CD4-positive, alpha-beta T cell treated with Interleukin-15 for 4 hours (primary cell): ENCODE results near the gene PHAX.
"Not testable (repeated sequence)": the region's sequence is repeated elsewhere in the genome, so short reads cannot be mapped to it uniquely, and the experiment has no call there.

Source experiments
- DNase-seq: peaks from one replicate; pipeline ENCODE4 v3.0.0-alpha.2; 2020; ENCODE audit warnings: low spot score

The PHAX gene

DNA sequence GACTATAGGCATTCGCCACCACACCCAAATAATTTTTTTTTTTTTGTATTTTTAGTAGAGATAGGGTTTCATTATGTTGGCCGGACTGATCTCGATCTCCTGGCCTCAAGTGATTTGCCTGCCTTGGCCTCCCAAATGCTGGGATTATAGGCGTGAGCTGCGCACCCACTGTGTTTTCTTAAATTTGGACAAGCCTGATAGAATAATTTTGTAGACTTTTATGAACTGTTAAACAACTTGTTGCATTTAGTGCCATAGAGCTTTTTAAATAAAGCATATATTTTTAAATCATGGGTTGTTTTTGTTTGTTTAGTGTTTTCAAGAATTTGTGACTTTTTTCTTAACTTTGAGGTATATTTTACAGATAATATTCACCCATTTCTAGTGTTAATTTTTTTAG lies 4.8 kb downstream of the PHAX start:
- no peak for DNase-seq

DNA sequence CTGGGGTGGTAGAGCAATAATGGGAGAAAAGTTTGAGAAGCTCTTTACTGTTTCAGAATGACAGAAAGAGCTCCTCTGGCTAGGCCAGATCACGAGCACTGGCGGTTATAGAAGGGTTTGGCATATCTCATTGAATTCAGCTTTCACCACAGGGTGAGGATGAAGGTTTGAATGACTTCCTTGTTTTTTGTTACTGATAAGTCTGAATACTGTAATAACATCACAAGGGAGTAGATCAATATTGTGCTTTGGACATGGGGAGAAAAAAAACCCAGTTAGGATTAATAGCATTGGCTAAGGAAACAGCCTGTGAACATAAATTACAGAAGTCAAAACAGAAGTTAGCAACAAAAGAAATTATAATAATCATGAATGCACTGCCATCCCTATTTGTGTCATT lies 9.4 kb downstream of the PHAX start:
- DNase-seq, result no peak

DNA sequence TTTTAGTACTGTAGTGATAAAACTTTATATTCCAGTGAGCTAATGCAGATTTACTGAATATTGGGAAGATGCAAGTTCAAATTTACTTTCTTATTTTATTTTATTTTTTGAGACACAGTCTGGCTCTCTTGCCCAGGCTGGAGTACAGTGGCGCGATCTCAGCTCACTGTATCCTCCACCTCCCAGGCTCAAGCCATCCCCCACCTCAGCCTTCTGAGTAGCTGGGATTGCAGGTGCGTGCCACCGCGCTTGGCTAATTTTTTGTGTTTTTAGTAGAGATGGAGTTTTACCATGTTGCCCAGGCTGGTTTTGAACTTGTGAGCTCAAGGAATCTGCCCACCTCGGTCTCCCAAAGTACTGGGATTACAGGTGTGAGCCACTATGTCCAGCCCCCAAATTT lies 9.9 kb downstream of the PHAX start:
- no peak for DNase-seq

- DNase-seq, result no peak
Observed at GRCh38 chr5:126613941-126614592, 13.3 kb downstream of the PHAX start.

DNA sequence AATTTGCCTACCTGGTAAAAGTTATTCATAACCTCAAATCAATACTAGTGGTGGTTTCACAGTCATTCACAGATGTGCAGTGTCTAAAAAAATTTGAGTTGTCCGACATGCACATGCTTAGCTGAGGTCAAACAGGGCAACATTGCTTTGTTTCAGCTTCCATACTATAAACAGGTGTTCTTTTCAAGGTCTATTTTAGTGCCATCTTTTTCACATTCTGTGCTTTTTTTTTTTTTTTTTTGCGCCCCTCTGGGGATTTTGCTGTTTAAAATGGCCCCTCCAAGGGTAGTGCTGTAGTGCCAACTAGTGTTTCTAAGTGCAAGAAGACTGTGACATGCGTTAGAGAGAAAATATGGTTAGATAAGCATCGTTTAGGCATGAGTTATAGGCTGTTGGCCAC lies 14.5 kb downstream of the PHAX start:
- DNase-seq, result no peak

DNA sequence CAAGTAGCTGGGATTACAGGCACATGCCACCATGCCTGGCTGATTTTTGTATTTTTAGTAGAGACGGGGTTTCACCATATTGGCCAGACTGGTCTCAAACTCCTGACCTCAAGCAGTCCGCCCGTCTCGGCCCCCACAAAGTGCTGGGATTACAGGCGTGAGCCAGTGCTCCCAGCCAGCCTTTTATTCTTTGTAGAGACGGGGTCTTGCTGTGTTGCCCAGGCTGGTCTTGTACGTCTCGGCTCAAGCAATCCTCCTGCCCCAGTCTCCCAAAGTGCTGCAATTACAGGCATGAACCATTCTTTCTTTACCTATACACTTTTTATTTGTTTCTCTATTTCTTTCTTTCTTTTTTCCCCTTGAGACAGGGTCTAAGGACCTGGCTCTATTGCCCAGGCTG lies 16.9 kb downstream of the PHAX start:
- not testable (repeated sequence) for DNase-seq

DNA sequence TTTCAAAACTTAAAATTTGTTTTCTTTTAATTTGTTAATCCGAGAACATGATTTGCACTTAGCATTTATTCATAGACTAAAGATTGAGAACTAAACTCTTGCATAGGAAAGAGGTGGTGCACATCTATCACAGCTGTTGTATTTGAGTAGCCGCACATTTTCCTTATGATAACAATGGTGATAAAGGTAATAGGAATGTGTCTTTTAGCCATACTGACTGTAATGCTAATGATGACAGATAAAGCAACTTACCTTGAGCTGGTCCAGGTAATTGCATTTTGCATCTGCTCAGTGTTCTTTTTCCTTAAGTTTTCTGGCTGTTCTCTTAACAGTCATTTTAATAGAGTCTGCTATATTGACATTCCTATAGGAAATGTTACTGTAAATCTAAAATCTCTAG lies 19.0 kb downstream of the PHAX start:
- DNase-seq, result no peak

GRCh38 chr5:126624534-126624933 lies 23.8 kb downstream of the PHAX start:
- no peak for DNase-seq

DNA sequence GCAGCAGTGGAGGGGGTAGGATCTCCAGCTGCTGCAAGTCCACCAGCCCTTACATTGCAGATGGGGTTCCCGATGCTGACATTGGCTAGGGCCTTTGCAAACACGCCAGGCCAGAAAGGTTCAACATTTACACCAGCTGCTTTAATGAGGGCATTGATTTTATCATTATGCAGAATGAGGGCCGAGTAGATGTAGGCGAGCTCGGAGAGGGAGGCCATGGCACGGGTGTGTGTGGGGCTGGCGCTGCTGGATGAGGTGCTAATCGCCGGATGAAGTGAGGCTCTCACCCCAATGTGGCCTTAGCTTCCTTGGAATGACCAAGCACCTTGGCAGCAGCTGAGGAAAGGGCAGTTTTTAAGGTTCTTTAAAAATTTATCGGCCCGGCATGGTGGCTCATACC lies 27.4 kb downstream of the PHAX start:
- DNase-seq, result no peak

DNA sequence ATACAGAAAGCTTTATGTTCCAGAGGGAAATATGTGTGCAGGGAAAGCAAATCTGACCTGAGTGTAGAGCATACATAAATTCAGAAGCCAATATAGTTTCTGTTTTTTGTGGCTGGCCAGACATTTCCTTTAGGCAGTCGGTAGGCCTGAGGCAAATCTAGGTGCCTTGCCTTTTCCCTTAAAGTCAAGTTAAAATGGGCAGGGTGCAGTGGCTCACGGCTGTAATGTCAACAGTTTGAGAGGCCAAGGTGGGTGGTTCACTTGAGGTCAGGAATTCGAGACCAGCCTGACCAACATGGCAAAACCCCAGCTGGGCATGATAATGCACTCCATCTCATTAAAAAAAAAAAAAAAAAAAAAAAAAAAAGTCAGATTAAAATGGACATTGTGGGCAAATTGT lies 31.2 kb downstream of the PHAX start:
- no peak for DNase-seq

DNA sequence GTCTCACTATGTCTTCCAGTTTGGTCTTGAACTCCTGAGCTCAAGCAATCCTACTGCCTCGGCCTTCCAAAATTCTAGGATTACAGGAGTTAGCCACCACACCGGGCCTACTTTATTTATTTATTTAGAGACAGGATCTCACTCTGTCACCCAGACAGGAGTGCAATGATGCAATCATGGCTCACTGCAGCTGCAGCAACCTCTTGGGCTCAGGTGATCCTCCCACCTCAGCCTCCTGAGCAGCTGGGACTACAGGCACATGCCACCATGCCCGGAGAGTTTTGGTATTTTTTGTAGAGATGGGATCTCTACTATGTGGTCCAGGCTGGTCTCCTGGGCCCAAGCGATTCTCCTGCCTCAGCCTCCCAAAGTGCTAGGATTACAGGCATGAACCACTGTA lies 32.8 kb downstream of the PHAX start:
- no peak for DNase-seq

- DNase-seq, result no peak
Observed at GRCh38 chr5:126635585-126635984, 34.8 kb downstream of the PHAX start.

DNA sequence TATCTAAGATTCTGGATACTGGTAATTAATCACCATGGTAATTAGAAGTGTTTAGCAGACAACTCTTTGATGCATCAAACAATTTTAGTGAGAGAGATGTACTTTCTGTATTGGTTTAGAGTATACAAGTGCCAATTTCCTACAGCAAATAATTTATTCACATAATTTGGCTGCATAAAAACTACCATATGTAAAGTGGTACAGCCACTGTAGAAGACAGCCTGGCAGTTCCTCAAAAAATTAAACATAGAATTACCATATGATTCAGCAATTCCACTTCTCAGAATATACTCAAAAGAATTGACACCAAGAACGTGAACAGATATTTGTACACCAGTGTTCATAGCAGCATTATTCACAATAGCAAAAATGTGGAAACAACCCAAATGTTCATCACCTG lies 36.2 kb downstream of the PHAX start:
- DNase-seq, result no peak

DNA sequence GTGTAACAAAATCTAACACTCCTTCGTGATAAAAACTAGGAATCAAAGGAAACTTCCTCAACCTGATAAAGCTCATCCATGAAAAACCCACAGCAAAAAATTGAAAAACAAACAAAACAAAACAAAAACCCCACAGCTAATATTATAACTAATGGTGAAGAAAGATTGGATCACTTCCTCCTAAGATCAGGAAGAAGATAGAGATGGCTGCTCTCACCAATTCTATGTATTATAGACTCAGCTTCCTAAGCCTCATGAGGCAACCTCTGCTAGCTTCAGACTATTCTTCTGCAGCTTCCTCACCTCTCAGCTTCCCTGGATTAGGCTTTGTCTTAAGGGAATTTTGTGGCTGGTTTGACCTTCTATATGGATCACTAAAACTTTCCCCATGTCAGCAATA lies 40.1 kb downstream of the PHAX start:
- DNase-seq, result no peak

DNA sequence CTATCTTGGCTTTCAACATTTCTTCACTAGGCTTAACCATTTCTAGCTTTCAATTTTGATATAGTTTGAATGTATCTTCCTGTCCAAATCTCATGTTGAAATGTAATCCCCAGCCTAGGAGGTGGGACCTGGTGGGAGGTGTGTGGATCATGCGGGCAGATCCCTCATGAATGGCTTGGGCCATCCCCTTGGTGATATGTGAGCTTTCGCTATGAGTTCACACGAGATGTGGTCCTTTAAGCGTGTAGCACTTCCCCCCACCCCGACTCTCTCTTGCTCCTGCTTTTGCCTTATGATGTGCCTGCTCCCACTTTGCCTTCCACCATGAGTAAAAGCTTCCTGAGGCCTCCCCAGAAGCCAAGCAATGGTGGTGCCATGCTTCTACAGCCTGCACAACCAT lies 40.6 kb downstream of the PHAX start:
- no peak for DNase-seq

- no peak for DNase-seq
Observed at GRCh38 chr5:126645132-126645531, 44.4 kb downstream of the PHAX start.

DNA sequence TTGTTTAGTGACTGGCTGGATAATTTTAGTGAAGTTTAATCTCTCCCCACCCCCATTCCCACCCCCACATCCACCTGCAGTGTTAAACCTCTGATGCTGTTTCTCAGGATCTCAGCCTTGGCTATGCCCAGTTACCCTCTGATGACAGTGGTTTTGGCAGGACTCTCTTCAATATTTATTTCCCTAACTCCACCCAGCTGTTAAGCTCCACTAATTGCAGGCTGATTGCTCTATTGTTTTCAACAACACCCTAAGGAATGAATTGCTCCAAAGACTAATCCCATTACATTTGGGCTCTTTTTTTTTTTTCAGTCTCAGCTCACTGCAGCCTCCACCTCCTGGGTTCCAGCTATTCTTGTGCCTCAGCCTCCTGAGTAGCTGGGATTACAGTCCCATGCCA lies 46.3 kb downstream of the PHAX start:
- DNase-seq, result no peak

DNA sequence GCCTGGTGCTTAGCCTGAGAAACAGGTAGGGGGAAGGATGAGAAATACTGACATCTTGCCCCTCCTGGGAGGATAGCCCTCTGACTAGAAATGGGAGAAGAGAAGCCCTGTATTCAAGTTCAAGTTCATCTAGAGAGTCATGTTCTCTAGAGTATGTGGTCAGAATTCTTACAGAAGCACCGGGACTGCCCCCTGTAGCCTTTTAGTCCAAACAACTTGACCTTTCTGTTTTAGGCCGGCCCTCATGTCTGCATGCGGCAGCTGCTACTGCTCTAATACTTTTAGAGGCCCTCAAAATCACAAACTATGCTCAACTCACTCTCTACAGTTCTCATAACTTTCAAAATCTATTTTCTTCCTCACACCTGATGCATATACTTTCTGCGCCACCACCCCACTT lies 47.7 kb downstream of the PHAX start:
- DNase-seq, result no peak

GRCh38 chr5:126649057-126649456 lies 48.3 kb downstream of the PHAX start:
- DNase-seq, result not testable (repeated sequence)

DNA sequence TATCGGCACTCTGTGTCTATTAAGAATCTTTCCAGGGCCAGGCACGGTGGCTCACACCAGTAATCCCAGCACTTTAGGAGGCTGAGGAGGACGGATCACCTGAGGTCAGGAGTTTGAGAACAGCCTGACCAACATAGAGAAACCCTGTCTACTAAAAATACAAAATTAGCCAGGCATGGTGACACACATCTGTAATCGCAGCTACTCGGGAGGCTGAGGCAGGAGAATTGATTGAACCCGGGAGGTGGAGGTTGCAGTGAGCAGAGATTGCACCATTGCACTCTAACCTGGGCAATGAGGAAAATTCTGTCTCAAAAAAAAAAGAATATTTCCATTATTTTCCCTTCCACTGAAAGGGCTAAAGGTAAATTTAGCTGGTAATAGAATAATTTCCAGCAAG lies 49.0 kb downstream of the PHAX start:
- DNase-seq, result not testable (repeated sequence)

GRCh38 chr5:126650463-126650862 lies 49.7 kb downstream of the PHAX start:
- DNase-seq, result no peak

GRCh38 chr5:126651013-126651577 lies 50.3 kb downstream of the PHAX start:
- no peak for DNase-seq

DNA sequence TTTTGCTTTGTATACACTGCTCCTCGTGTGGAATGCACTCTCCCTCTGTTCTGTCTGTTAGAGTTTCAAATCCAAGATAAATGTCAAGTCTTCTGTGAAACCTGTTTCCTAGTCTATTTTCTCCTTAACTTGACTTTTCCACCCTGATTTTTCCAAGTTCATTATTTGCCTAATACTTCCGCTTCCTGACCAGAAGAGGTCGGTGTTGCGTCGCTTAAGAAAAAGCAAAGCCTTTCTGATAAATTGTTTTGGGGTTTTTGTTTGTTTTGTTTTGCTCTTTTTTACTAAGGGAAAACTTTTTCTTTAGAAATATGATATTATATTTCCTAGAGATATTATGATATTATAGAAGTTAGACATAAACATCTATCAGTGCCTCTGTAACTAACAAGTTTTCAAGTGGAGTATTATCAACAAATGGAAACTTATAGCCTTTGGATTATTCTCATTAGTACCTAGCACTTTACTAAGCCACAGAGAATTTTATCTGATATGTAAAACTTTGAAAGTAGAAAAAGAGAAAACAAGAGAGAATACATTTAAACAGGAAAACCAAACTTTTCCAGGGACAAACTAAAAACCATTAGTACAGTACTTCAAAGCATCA lies 55.8 kb downstream of the PHAX start:
- peak; percentile 38 for DNase-seq

DNA sequence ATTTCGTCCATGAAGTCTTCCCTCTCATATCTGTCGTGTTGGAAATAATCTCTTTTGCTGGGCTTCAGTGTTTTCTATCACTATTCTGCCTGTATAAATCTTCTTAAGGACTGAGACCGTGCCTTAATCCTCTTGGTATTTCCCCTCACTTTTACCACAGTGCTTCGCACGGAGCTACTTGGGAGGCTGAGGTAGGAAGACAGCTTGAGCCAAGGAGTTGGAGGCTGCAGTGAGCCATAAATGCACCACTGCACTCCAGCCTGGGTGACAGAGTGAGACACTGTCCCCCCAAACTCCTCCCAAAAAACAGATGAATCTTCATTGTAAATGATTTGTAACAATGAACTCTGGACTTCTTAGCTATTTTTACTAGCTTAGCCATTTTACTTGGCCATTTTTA lies 57.8 kb downstream of the PHAX start:
- DNase-seq, result no peak
